ENCODE measurements around the gene PCDHB9. TPM values are rescaled to one million over a fixed set of nuclear protein-coding genes. Genes with fewer than 3 reads are reported as not detected.
"Not testable (repeated sequence)": the region's sequence is repeated elsewhere in the genome, so short reads cannot be mapped to it uniquely, and the experiment has no call there.

The PCDHB9 gene
- total and polyA plus RNA-seq, 2 of the 8 experiments (the other 6 are each of a cell fraction or from before 2014, with no cell fraction given) = 0.68 to 1.6 TPM

GRCh38 chr5:141172381-141173204 is 14.4 kb upstream of the PCDHB9 start, which contains the start of gene PCDHB7 (continued):
- no peak for TF ChIP-seq SIN3A (conservative IDR thresholded peaks at IDR 0.05 in 1 of 2, IDR thresholded peaks at IDR 0.05 in 1 of 2; ENCODE audit: low read depth in 1 of 2, low read length in 2 of 2)
- TF ChIP-seq POU5F1 (IDR thresholded peaks at IDR 0.05; ENCODE audit: low read depth, low read length) = no peak
- no peak for TF ChIP-seq PHF8 (conservative IDR thresholded peaks at IDR 0.05; ENCODE audit: low read depth, low read length)
- TF ChIP-seq SP4 (IDR thresholded peaks at IDR 0.05; ENCODE audit: low read length) = no peak

GRCh38 chr5:141174291-141175104 is 12.5 kb upstream of the PCDHB9 start:
- H4K5ac ChIP-seq (ENCODE audit: insufficient read length, low read depth, low read length); H3K4me1 ChIP-seq (replicated peaks in 1 of 4; ENCODE audit: control insufficient read depth in 3 of 4, insufficient read depth in 4 of 4, low read length in 3 of 4); H3K56ac ChIP-seq (replicated peaks; ENCODE audit: insufficient read length, low read depth, low read length); H2AK5ac ChIP-seq (ENCODE audit: low read depth, low read length); H3K36me3 ChIP-seq (ENCODE audit: control insufficient read depth in 2 of 4, insufficient read depth in 4 of 4, low read length in 3 of 4); H3K79me2 ChIP-seq (ENCODE audit: control insufficient read depth in 1 of 2, insufficient read depth in 2 of 2, low read length in 2 of 2); H2BK15ac ChIP-seq (ENCODE audit: low read length); H3K18ac ChIP-seq (ENCODE audit: extremely low read depth, low read length); H3K79me1 ChIP-seq (ENCODE audit: low read depth, low read length); H2BK20ac ChIP-seq (ENCODE audit: low read length); H3K23me2 ChIP-seq (ENCODE audit: low read depth, low read length); H3K4me3 ChIP-seq (ENCODE audit: extremely low read depth in 1 of 4, insufficient read depth in 2 of 4, low read depth in 3 of 4, low read length in 4 of 4); H4K20me1 ChIP-seq (replicated peaks in 1 of 2; ENCODE audit: control insufficient read depth in 1 of 2, insufficient read depth in 2 of 2, low read length in 2 of 2); H2BK120ac ChIP-seq (replicated peaks; ENCODE audit: low read depth, low read length); DNase-seq (ENCODE audit: low read depth in 1 of 2, low spot score in 2 of 2); H3K27me3 ChIP-seq (replicated peaks in 1 of 4; ENCODE audit: control insufficient read depth in 3 of 4, extremely low read depth in 1 of 4, insufficient read depth in 3 of 4, low read length in 3 of 4); H3K9ac ChIP-seq (replicated peaks in 1 of 4; ENCODE audit: extremely low read depth in 1 of 4, low read depth in 3 of 4, low read length in 3 of 4); POLR2A ChIA-PET (ENCODE audit: partially characterized antibody); H2BK5ac ChIP-seq (ENCODE audit: low read depth, low read length); FAIRE-seq; H3K23ac ChIP-seq (ENCODE audit: insufficient read length); H3K4me2 ChIP-seq (ENCODE audit: insufficient read depth in 1 of 2, low read depth in 2 of 2, low read length in 2 of 2); H3K14ac ChIP-seq (ENCODE audit: insufficient read length); H4K91ac ChIP-seq (replicated peaks; ENCODE audit: insufficient read length, low read length); H2BK12ac ChIP-seq (ENCODE audit: low read depth, low read length); H3K27ac ChIP-seq (ENCODE audit: low read depth, low read length); H3K4ac ChIP-seq (replicated peaks; ENCODE audit: insufficient read length, low read depth, low read length); H2AFZ ChIP-seq (ENCODE audit: low read length); H4K8ac ChIP-seq (ENCODE audit: extremely low read depth, insufficient read depth, low read length): not testable (repeated sequence)
- CTCF ChIA-PET (ENCODE audit: partially characterized antibody) = interaction anchor here (1.4 kb wide), 1 partner anchor 52 kb away, joined by 3 read pairs; no protein-coding TSS in a partner anchor
- peaks cover 0 to 15% of the 10 kb centered on the region in 2 experiments; a peak in 1 of 4 replicates for H3K9me3 ChIP-seq (ENCODE audit: insufficient read depth in 2 of 2, low read depth in 1 of 2, low read length in 1 of 2)
- WGBS, 2 experiments (ENCODE audit: extremely low coverage in 1 of 2, insufficient coverage in 1 of 2, insufficient read length in 1 of 2, insufficient replicate concordance in 2 of 2, low coverage in 1 of 2, low lambda C conversion rate in 2 of 2, missing lambda C conversion rate in 1 of 2) = 96% methylated on average over 51 of the region's 79 CpGs; no CpG with 5 or more reads in 1 of the 2 experiments
